Esophagus squamous epithelium (tissue), 5 donors: Measurements from ENCODE around the gene MFAP3. TPM values are rescaled to one million over a fixed set of nuclear protein-coding genes. Genes with fewer than 3 reads are reported as not detected.

Experiments
- DNase-seq: peaks from one replicate; lab custom pipeline; 2025; lab: John Stamatoyannopoulos, UW
- H3K27ac ChIP-seq, 4 donors: fragments of 200-600 bp; sonication (generic); one replicate each; pipeline ENCODE4 v1.5.1; 2016 to 2019; ENCODE audit warnings: mild to moderate bottlenecking in 1 of 4
- H3K27me3 ChIP-seq, 4 donors: fragments of 200-600 bp; sonication (generic); 1 replicate in 3 of 4; 2 replicates in 1 of 4; pipeline versions ENCODE4 v1.5.1 to v1.6.0; 2017 to 2021; ENCODE audit warnings: antibody characterized with exemption in 1 of 4
- H3K36me3 ChIP-seq, 3 donors: fragments of 200-600 bp; sonication (generic); one replicate each; pipeline ENCODE4 v1.5.1; 2016 to 2019
- H3K4me1 ChIP-seq, 3 donors: fragments of 200-600 bp; sonication (generic); one replicate each; pipeline ENCODE4 v1.5.1; 2017 to 2019
- H3K4me3 ChIP-seq, 4 donors: fragments of 200-600 bp; sonication (generic); 1 replicate in 3 of 4; 2 replicates in 1 of 4; pipeline ENCODE4 v1.5.1; 2016 to 2019; ENCODE audit warnings: mild to moderate bottlenecking in 2 of 4, moderate library complexity in 1 of 4
- H3K9me3 ChIP-seq, 3 donors: fragments of 200-600 bp; sonication (generic); one replicate each; pipeline ENCODE4 v1.5.1; 2016 to 2019
- CTCF ChIP-seq, 6 experiments: fragments of 450-650 bp in 4 of 6; fragments of 200-600 bp in 2 of 6; sonication (generic) in 2 of 6; IDR thresholded peaks; one replicate each; pipeline ENCODE4 v1.5.1; 2016 to 2019; ENCODE audit warnings: antibody characterized with exemption in 6 of 6, mild to moderate bottlenecking in 4 of 6, moderate library complexity in 4 of 6
- POLR2A ChIP-seq, 4 donors: fragments of 450-650 bp; IDR thresholded peaks; one replicate each; pipeline ENCODE4 v1.6.1; 2017; ENCODE audit warnings: antibody characterized with exemption in 4 of 4, mild to moderate bottlenecking in 4 of 4, moderate library complexity in 3 of 4
- WGBS, 2 donors: methylation state at CpG; one replicate each; pipeline ENCODE4 v1.1.5; 2018; 5-methylcytosine and 5-hydroxymethylcytosine counted together
- intact Hi-C: fragments of 100-400 bp; cut with DNase I; formaldehyde crosslinking; loops from one replicate; pipeline ENCODE4 v1.15.0; 2022
- total RNA-seq, 4 donors: library from RNA; depleted of rRNA; stranded (reverse); fragments of >200 nt; gene quantifications; one replicate each; pipeline ENCODE4 v1.1.0, GENCODE V29; 2016
- donor health status: DM: yes; HTN: yes; CAD: no.

MFAP3 gene
- total RNA-seq, 4 donors from 2014 or later = 29.0 to 58.1 (median 45.5) TPM

- Histone ChIP-seq H3K4me3 (no peak overlapping the region), H3K4me1 (peaks cover 0 to 15% (median 0%) of the 10 kb centered on the region in 3 donors), H3K27me3 (no peaks in the 10 kb centered on the region), H3K27ac (no peak overlapping the region), H3K36me3 (no peaks in the 10 kb centered on the region), H3K9me3 (no peaks in the 10 kb centered on the region)
- intact Hi-C loops = loop anchor here (5.0 kb wide), 1 partner anchor 100 kb away; no protein-coding TSS in a partner anchor
- no peak for TF ChIP-seq CTCF (IDR thresholded peaks at IDR 0.05)
- DNase-seq = no peak
- 23 to 43% methylated on average over 1 of the region's 1 CpG for WGBS, 2 donors
These were observed 38.9 kb downstream of the MFAP3 start for GRCh38 chr5:154077696-154078095.

DNA sequence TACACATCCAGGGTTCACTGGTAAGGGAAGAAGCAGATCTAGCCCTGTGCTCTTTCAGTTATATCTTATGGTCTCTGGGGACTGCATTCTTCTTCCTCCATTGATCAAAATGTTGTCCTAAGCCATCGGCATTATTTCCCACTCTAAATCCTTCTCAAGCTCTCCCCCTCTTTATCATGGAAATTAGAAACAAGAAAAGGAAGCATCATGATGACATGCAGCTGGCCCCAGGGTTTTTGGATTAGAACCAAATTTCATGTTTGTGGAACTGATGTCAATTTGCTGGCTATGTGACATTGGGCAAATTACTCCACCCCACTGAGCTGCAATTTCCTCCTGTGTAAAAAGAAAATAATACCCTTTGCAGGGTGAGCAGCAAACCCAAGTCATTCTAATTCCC, 39.5 kb downstream of the MFAP3 start:
- peaks cover 0 to 15% (median 0%) of the 10 kb centered on the region in 3 donors for H3K4me1 ChIP-seq
- no peak overlapping the region for H3K4me3 ChIP-seq
- DNase-seq = no peak
- no peaks in the 10 kb centered on the region for H3K27me3 ChIP-seq
- H3K27ac ChIP-seq = no peak overlapping the region
- TF ChIP-seq POLR2A (IDR thresholded peaks at IDR 0.05) (no peak), CTCF (IDR thresholded peaks at IDR 0.05) (no peak)
- WGBS, 2 donors = 13 to 19% methylated on average over 1 of the region's 1 CpG
- no peaks in the 10 kb centered on the region for H3K9me3 ChIP-seq
- intact Hi-C loops = loop anchor here (5.0 kb wide), 1 partner anchor 99 kb away; no protein-coding TSS in a partner anchor
- no peaks in the 10 kb centered on the region for H3K36me3 ChIP-seq

GRCh38 chr5:154081246-154081645, 42.5 kb downstream of the MFAP3 start:
- no peak overlapping the region for H3K4me3 ChIP-seq
- intact Hi-C loops = no loop called here

GRCh38 chr5:154084062-154084639, 45.4 kb downstream of the MFAP3 start:
- Histone ChIP-seq H3K36me3 (no peaks in the 10 kb centered on the region), H3K4me3 (no peak overlapping the region), H3K27ac (no peak overlapping the region), H3K9me3 (no peaks in the 10 kb centered on the region), H3K27me3 (no peaks in the 10 kb centered on the region), H3K4me1 (peaks cover 0 to 3% (median 0%) of the 10 kb centered on the region in 3 donors)
- WGBS, 2 donors = 77% methylated on average over 5 of the region's 5 CpGs
- intact Hi-C loops = no loop called here
- no peak for TF ChIP-seq POLR2A (IDR thresholded peaks at IDR 0.05)
- no peak for TF ChIP-seq CTCF (IDR thresholded peaks at IDR 0.05)
- DNase-seq = no peak

More at GRCh38 chr5:154081246-154081645, 42.5 kb downstream of the MFAP3 start:
- Histone ChIP-seq H3K9me3 (no peaks in the 10 kb centered on the region), H3K36me3 (no peaks in the 10 kb centered on the region), H3K27ac (no peak overlapping the region), H3K4me1 (peaks cover 0 to 15% (median 0%) of the 10 kb centered on the region in 3 donors), H3K27me3 (no peaks in the 10 kb centered on the region)
- DNase-seq = no peak
- TF ChIP-seq POLR2A (IDR thresholded peaks at IDR 0.05) (no peak), CTCF (IDR thresholded peaks at IDR 0.05) (no peak)
- WGBS, 2 donors = 71 to 72% methylated on average over 2 of the region's 2 CpGs

DNA sequence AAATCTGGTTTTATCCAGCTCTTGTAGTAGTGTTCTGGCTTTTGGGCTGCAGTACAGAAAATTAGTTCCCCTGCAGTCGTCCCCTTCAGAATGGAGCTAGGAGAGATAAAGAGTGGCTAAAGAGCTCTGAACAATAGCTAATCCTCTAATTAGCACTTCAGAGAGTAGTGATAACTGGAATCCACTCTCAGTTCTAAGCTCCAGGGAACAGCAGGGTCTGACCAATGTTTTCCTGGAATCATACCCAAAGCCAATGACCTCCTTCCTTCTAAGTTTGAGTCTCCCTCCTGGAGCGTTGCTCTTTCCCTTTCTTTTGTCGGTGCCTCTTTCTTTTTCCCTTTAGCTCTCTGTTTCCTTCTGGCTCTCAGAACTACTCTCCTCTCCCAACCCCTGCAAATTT, 47.4 kb downstream of the MFAP3 start:
- TF ChIP-seq CTCF (IDR thresholded peaks at IDR 0.05) (no peak), POLR2A (IDR thresholded peaks at IDR 0.05) (no peak)

More for the DNA sequence above, 47.4 kb downstream of the MFAP3 start:
- Histone ChIP-seq H3K27ac (no peak overlapping the region), H3K36me3 (no peaks in the 10 kb centered on the region), H3K4me1 (peaks cover 0 to 3% (median 0%) of the 10 kb centered on the region in 3 donors), H3K4me3 (no peak overlapping the region), H3K27me3 (no peaks in the 10 kb centered on the region), H3K9me3 (no peaks in the 10 kb centered on the region)
- 40 to 47% methylated on average over 3 of the region's 3 CpGs for WGBS, 2 donors
- intact Hi-C loops = no loop called here
- DNase-seq = no peak
